GF-D8 (cell line): Measurements from ENCODE around the gene BLOC1S4.
A peak's percentile ranks its signal among the peaks of the same experiment; 100 is the strongest.
"Not testable (repeated sequence)": the region's sequence is repeated elsewhere in the genome, so short reads cannot be mapped to it uniquely, and the experiment has no call there.

Source experiments
- DNase-seq: peaks from one replicate; lab custom pipeline; 2025; lab: John Stamatoyannopoulos, UW

The BLOC1S4 gene

DNA sequence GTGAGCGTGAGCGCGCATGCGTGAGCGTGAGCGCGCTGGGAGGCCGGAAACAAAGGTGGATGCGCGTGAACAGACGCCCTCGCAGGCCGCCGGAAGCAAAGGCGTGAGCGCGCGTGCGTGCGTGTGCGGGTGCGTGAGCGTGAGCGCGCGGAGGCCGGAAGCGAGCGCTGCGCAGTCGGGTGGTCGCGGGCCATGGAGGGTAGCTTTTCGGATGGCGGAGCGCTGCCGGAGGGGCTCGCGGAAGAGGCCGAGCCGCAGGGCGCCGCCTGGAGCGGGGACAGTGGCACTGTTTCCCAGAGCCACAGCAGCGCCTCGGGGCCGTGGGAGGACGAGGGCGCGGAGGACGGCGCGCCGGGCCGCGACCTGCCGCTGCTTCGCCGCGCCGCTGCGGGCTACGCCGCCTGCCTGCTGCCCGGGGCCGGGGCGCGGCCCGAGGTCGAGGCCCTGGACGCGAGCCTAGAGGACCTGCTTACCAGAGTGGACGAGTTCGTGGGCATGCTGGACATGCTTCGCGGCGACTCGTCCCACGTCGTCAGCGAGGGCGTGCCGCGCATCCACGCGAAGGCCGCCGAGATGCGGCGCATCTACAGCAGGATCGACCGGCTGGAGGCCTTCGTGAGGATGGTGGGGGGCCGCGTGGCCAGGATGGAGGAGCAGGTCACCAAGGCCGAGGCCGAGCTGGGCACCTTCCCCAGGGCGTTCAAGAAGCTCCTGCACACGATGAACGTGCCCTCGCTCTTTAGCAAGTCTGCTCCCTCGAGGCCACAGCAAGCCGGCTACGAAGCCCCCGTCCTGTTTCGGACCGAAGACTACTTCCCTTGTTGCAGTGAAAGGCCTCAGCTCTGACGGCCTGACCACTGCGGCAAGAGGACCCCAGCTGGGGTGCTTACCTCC is at the start of gene BLOC1S4:
Gene BLOC1S4 (plus strand): TSS at position 157 of the 894 bp plus-strand sequence. CDS start 36 bp downstream, at position 193.
- DNase-seq: peak; percentile 77

DNA sequence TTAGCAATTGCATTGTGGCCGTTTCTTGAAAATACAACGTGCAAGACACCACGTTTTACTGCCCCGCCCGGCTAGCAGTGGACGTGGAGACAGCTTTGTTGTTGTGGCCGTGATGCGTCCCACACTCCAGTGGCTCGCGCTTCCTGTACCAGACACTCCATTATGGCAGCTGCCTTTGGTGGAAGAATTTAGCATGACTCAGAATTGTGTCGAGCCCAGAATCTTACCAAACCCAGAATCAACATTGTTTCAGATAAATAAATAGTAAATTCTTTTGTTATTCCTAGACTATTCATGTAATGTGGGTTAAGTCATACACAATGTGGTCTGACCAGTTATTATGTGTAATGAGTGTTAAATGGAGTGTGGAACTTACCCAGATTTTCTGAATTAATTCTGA is 47.6 kb upstream of the BLOC1S4 start:
- DNase-seq: no peak

DNA sequence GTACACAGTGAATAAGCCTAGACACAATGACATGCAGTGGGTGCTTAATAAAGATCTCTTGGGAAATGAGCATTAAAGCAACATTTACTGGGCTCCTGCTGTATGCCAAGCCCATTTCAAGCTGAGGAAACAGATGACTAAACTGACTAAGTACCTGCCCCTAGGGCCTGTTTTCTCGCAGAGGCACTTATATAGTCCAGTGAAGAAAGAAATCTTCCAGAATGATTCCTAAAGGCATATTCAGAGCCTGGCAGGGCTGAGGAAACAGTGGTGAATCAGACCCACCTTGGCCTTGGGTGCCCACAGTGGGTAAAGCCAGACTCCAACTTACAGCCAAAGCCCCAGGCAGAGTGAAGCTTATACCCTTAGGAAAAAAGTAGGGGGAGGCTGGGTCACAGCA is 44.3 kb upstream of the BLOC1S4 start:
- no peak for DNase-seq

GRCh38 chr4:6672131-6672530 is 43.8 kb upstream of the BLOC1S4 start:
- no peak for DNase-seq

GRCh38 chr4:6672541-6673190 is 43.3 kb upstream of the BLOC1S4 start:
- not testable (repeated sequence) for DNase-seq

GRCh38 chr4:6673191-6673659 is 42.7 kb upstream of the BLOC1S4 start:
- peak; percentile 47 for DNase-seq

DNA sequence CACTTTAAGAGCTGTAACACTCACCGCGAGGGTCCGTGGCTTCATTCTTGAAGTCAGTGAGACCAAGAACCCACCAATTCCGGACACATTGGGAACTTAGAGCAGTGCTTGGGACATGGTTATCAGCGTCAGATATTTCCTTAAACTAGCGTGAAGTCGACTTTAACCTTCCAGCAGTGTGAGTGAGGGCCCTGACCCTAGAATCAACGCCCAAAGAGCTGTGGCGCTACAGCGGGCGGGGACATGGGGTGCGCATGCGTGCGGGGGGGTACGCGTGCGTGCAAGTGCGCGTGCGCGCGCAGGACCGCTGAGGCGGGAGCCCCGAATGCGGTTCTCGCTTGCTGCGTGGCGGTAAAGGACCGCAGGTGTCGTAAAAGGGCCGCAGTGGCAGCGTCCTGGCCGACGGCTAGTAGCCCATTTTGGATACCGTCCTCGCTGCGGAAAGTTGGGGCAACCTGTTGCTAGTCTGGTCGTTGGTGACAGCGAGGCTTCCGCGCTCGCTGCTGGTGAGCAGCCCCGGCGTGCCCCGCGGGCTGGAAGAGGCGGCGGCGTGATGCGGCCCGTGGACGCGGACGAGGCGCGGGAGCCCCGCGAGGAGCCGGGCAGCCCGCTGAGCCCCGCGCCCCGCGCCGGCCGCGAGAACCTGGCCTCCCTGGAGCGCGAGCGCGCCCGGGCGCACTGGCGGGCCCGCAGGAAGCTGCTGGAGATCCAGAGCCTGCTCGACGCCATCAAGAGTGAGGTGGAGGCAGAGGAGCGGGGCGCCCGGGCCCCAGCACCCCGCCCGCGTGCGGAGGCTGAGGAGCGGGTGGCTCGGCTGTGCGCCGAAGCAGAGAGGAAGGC is 42.1 kb upstream of the BLOC1S4 start:
- peak; percentile 90 for DNase-seq

- DNase-seq: no peak
These were observed 41.3 kb upstream of the BLOC1S4 start for GRCh38 chr4:6674500-6675149.

DNA sequence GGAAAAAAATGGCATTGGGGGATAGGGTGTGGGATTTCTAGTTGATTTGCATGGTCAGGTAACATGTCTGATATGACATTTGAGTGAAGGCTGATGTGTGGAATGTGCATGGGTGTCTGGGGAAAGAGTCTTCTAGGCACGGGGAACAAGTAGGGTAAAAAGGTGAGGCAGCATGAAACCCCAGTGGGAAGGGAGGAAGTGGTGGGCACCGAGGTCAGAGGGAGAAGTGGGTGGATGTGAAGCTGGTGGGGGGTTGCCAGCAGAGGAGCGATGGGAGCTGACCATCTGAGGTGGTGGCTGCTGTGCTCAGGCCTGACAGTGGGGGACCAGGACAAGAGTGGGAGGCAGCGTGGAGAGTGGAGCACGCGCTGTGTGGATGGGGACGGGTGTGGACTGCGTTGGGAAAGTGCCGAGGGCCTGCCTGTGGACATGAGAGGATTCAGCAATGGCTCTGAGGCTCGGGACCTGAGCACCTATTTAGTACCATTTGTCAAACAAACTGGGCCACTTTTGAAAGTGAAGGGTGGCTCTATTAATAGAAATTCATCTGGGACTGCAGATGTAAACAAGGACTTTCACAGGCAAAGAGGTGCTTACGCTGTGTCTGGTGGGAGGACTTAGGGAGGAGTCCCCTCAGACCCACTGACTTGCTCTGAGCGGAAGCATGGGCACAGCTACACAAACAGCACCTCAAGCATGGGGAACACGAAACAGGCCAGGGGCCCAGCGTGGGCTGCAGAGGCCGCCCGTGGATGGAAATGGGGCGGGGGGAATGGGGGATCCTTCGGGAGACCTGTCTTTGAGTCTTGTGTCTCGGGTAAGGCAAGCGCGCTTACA is 39.0 kb upstream of the BLOC1S4 start:
- DNase-seq: no peak

DNA sequence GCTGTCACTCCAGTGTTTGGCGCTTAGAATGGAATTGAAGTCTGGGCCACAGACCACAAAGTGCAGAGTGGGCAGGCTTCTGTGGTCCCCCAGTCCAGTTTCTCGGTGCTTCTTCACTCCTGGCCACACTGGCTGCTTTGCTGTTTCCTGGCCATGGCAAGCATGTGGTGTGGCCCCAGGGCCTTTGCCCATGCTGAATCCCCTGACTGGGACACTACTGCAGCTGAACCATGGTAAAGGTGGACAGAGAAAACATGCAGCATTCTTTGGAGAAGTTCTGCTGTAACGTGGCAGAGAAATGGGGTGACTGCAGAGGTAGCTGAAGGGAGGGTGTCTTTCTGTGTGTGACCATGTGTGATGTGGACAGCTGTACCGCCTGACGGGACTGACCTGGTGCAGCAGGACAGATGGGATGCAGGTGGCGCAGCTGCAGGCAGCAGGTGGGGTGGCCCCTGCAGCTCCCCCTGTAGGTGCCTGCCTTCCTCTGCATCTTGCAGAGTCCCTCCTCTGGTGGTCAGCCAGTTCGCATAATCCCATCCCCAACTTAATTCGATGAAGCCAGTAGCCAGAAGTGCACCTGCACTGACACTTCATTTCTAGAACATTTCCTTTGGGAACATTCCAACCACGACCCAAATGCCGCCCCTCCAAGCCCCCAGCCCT is 35.5 kb upstream of the BLOC1S4 start:
- no peak for DNase-seq

GRCh38 chr4:6681191-6681590 is 34.8 kb upstream of the BLOC1S4 start:
- DNase-seq: no peak

DNA sequence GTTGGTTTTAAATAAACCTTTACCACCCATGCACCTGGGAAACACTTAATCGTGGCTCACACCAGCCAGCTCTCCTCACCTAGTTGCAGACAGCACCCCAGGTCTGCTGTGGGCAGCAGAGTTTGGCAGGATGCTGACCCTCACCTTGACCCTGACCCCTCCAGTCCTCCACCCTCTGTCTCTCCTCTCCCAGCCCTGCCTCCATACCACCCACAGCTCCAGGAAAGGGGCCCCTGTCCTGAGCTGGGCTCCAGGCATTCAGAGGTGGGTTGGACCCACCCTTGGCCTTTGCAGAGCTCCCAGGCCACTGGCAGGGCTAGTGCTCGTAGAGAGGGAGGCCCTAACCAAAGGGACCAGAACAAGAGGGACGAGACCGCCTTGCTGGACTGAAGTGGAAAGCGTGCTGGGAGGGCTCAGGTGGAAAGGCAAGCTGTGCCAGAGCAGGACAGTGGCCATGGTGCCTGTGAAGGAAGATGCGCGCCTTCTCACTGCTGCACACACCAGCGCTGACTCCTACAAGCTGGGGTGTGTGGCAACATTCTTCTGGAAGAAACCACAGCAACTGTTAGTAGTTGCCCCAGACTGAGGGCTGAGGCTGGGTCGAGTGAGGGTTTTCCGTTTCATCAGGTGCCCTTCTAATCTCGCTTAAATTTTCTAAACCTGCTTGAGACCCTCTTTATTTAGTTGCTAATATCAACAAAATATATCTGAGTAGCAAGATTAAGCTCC is 32.9 kb upstream of the BLOC1S4 start:
- DNase-seq: peak; percentile 79

- DNase-seq: no peak
These were observed 31.3 kb upstream of the BLOC1S4 start for GRCh38 chr4:6684656-6685055.

DNA sequence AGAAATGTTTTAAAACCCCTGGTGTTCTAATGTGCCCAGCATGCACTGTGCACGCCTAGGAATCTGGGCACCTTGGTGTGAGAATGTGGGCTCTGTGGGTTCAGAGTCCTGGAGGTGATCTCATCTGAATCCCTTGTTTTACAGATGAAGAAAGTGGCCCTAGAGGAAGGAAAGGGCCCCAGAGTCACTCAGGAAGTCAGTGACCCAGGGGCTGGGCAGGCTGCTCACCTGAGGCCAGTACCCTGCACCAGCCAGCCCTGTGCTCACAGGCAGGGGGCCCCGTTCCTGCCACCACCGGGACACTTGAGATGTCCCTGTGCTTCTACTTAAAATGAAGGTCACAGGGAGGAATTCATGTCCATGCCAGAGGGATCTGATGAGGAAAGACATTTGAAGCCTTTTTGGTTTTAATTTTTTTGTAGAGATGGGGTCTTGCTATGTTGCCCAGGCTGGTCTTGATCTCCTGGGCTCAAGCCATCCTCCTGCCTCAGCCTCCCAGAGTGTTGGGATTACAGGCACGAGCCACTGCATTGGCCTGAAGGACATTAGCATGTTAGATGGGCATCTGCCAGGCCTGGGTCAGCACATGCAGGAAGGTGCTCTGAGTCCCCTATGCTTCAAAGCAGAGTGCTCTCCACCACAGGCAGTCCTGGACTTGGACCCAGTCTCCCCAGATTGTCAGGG is 29.7 kb upstream of the BLOC1S4 start:
- no peak for DNase-seq

- DNase-seq: no peak
These were observed 27.8 kb upstream of the BLOC1S4 start for GRCh38 chr4:6687947-6688878.

- peak; percentile 70 for DNase-seq
These were observed 27.0 kb upstream of the BLOC1S4 start for GRCh38 chr4:6688879-6689505.

GRCh38 chr4:6689506-6689960 is 26.4 kb upstream of the BLOC1S4 start:
- DNase-seq: no peak
